HL-60 (cell line): ENCODE data around the gene SMAD4.

Source experiments
- GABPA ChIP-seq: IDR thresholded peaks from 2 replicates; pipeline ENCODE4 v1.6.1; 2012; ENCODE audit warnings: low read depth
- POLR2AphosphoS5 ChIP-seq: IDR thresholded peaks from 2 replicates; pipeline ENCODE4 v1.6.1; 2012; ENCODE audit warnings: low read depth
- SPI1 ChIP-seq: IDR thresholded peaks from 2 replicates; pipeline ENCODE4 v1.6.1; 2012; ENCODE audit warnings: low read depth, mild to moderate bottlenecking, borderline replicate concordance
- TF ChIP-seq, protein P1 (sequence below): IDR thresholded peaks from one replicate; pipeline ENCODE4 v1.5.1; 2011; ENCODE audit warnings: low read length, control low read depth, inconsistent platforms; ENCODE audit not compliant: insufficient read depth
- TF ChIP-seq, protein P2 (sequence below): IDR thresholded peaks from 2 replicates; pipeline ENCODE4 v1.6.1; 2012; ENCODE audit warnings: low read depth; ENCODE audit not compliant: insufficient replicate concordance

DNA sequence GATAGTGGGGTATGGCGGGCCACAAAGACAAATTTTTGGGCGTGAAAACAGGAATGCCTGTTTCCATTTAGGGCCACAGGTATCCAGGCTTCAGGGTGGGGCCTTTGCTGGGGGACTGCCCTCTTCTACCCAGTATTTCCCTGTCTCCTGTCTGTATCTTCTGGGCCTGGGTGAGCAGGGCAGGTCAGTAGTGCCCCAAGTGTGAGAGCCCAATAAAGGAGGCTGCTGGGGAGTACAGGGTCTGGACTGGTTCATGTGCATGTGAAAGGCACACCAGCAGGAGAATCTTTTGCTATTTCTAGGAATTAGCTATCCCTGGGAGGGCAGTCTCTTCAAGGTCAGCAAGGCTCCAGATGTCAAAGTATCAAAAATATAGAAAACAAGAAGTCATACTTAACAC, 96.0 kb downstream of the SMAD4 start:
- TF ChIP-seq, protein P1, sequence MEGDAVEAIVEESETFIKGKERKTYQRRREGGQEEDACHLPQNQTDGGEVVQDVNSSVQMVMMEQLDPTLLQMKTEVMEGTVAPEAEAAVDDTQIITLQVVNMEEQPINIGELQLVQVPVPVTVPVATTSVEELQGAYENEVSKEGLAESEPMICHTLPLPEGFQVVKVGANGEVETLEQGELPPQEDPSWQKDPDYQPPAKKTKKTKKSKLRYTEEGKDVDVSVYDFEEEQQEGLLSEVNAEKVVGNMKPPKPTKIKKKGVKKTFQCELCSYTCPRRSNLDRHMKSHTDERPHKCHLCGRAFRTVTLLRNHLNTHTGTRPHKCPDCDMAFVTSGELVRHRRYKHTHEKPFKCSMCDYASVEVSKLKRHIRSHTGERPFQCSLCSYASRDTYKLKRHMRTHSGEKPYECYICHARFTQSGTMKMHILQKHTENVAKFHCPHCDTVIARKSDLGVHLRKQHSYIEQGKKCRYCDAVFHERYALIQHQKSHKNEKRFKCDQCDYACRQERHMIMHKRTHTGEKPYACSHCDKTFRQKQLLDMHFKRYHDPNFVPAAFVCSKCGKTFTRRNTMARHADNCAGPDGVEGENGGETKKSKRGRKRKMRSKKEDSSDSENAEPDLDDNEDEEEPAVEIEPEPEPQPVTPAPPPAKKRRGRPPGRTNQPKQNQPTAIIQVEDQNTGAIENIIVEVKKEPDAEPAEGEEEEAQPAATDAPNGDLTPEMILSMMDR, result no peak
- TF ChIP-seq POLR2AphosphoS5 (no peak), SPI1 (no peak), GABPA (no peak)
- TF ChIP-seq, protein P2, sequence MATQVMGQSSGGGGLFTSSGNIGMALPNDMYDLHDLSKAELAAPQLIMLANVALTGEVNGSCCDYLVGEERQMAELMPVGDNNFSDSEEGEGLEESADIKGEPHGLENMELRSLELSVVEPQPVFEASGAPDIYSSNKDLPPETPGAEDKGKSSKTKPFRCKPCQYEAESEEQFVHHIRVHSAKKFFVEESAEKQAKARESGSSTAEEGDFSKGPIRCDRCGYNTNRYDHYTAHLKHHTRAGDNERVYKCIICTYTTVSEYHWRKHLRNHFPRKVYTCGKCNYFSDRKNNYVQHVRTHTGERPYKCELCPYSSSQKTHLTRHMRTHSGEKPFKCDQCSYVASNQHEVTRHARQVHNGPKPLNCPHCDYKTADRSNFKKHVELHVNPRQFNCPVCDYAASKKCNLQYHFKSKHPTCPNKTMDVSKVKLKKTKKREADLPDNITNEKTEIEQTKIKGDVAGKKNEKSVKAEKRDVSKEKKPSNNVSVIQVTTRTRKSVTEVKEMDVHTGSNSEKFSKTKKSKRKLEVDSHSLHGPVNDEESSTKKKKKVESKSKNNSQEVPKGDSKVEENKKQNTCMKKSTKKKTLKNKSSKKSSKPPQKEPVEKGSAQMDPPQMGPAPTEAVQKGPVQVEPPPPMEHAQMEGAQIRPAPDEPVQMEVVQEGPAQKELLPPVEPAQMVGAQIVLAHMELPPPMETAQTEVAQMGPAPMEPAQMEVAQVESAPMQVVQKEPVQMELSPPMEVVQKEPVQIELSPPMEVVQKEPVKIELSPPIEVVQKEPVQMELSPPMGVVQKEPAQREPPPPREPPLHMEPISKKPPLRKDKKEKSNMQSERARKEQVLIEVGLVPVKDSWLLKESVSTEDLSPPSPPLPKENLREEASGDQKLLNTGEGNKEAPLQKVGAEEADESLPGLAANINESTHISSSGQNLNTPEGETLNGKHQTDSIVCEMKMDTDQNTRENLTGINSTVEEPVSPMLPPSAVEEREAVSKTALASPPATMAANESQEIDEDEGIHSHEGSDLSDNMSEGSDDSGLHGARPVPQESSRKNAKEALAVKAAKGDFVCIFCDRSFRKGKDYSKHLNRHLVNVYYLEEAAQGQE, result no peak
